GM15510 (cell line): Measurements from ENCODE around the gene ZBTB4.

Experiments
- POLR2A ChIP-seq: IDR thresholded peaks from 3 replicates; pipeline ENCODE4 v1.6.1; 2011; ENCODE audit warnings: borderline replicate concordance; ENCODE audit not compliant: insufficient read length; ENCODE audit errors: extremely low read depth

The ZBTB4 gene

GRCh38 chr17:7438656-7439460 is 40.6 kb downstream of the ZBTB4 start:
- no peak for TF ChIP-seq POLR2A

- no peak for TF ChIP-seq POLR2A
These were observed 41.3 kb downstream of the ZBTB4 start for GRCh38 chr17:7437950-7438614.

GRCh38 chr17:7437369-7437863 is 42.0 kb downstream of the ZBTB4 start:
- TF ChIP-seq POLR2A: no peak

GRCh38 chr17:7436556-7437368 is 42.7 kb downstream of the ZBTB4 start:
- TF ChIP-seq POLR2A: no peak

- TF ChIP-seq POLR2A: no peak
These were observed 43.5 kb downstream of the ZBTB4 start for GRCh38 chr17:7435676-7436555.

- TF ChIP-seq POLR2A: no peak
These were observed 47.1 kb downstream of the ZBTB4 start for GRCh38 chr17:7432296-7432695.

- TF ChIP-seq POLR2A: no peak
These were observed 48.2 kb downstream of the ZBTB4 start for GRCh38 chr17:7431231-7431630.

- TF ChIP-seq POLR2A: no peak
These were observed 49.7 kb downstream of the ZBTB4 start for GRCh38 chr17:7429722-7430121.

GRCh38 chr17:7428557-7428956 is 50.9 kb downstream of the ZBTB4 start, which contains the start of gene SPEM3:
SPEM3 (plus strand) TSS chr17:7428857; CDS start chr17:7428903, 46 bp downstream.
- TF ChIP-seq POLR2A: no peak

GRCh38 chr17:7427549-7427948 is 51.9 kb downstream of the ZBTB4 start:
- TF ChIP-seq POLR2A: no peak

- TF ChIP-seq POLR2A: no peak
These were observed 52.4 kb downstream of the ZBTB4 start for GRCh38 chr17:7426896-7427489.

GRCh38 chr17:7426203-7426863 is 53.1 kb downstream of the ZBTB4 start:
- no peak for TF ChIP-seq POLR2A

GRCh38 chr17:7425756-7426155 is 53.7 kb downstream of the ZBTB4 start:
- TF ChIP-seq POLR2A: no peak
